ENCODE results near the gene YAF2.

GRCh38 chr12:42278128-42278510, 40.1 kb upstream of the YAF2 start:
- TF ChIP-seq CTCF (IDR thresholded peaks at IDR 0.05; ENCODE audit: insufficient read depth, low read length): no peak
- TF ChIP-seq REST (IDR thresholded peaks at IDR 0.05; ENCODE audit: insufficient replicate concordance, low read depth): no peak

Measured in HL-60 (cell line).